Endodermal cell (in vitro differentiated cells): ENCODE results near the gene CCDC102A. TPM values are rescaled to one million over a fixed set of nuclear protein-coding genes. Genes with fewer than 3 reads are reported as not detected.
A peak's percentile ranks its signal among the peaks of the same experiment; 100 is the strongest.

ENCODE experiments used
- DNase-seq: peaks from one replicate; pipeline ENCODE4 v3.0.0-alpha.2; 2017
- H3K27ac ChIP-seq: 2 replicates; pipeline ENCODE4 v1.5.1; 2013; ENCODE audit warnings: mild to moderate bottlenecking, low read depth, low read length, moderate library complexity
- H3K27me3 ChIP-seq: 2 replicates; pipeline ENCODE4 v1.6.1; 2013; ENCODE audit warnings: mild to moderate bottlenecking, low read length, moderate library complexity; ENCODE audit not compliant: insufficient read depth, control insufficient read depth, poor library complexity, severe bottlenecking
- H3K36me3 ChIP-seq: 2 replicates; pipeline ENCODE4 v1.7.0; 2013; ENCODE audit warnings: mild to moderate bottlenecking, low read length, moderate library complexity; ENCODE audit not compliant: control insufficient read depth, insufficient read depth
- H3K4me1 ChIP-seq: one replicate; pipeline ENCODE4 v1.7.0; 2013; ENCODE audit warnings: low read length; ENCODE audit not compliant: control insufficient read depth, insufficient read depth
- H3K4me3 ChIP-seq: 2 replicates; pipeline ENCODE4 v1.5.1; 2013; ENCODE audit warnings: mild to moderate bottlenecking, low read length, moderate library complexity
- H3K9ac ChIP-seq: 2 replicates; pipeline ENCODE4 v1.6.1; 2013; ENCODE audit warnings: mild to moderate bottlenecking, low read length, moderate library complexity; ENCODE audit not compliant: poor library complexity, severe bottlenecking; ENCODE audit errors: extremely low read depth
- H3K9me3 ChIP-seq: 2 replicates; pipeline ENCODE4 v1.6.1; 2013; ENCODE audit warnings: mild to moderate bottlenecking, low read length, moderate library complexity; ENCODE audit not compliant: control insufficient read depth
- H3K27ac Mint-ChIP-seq: 2 replicates; pipeline ENCODE4 v1.8.0; 2020; ENCODE audit warnings: mixed read lengths
- H3K27me3 Mint-ChIP-seq: 2 replicates; pipeline ENCODE4 v1.8.0; 2021; ENCODE audit warnings: mild to moderate bottlenecking, mixed read lengths; ENCODE audit not compliant: insufficient read depth
- H3K36me3 Mint-ChIP-seq: 2 replicates; pipeline ENCODE4 v1.8.0; 2020; ENCODE audit warnings: low read depth, mixed read lengths
- H3K4me1 Mint-ChIP-seq: 2 replicates; pipeline ENCODE4 v1.8.0; 2020; ENCODE audit warnings: mixed read lengths
- H3K4me3 Mint-ChIP-seq: 2 replicates; pipeline ENCODE4 v1.8.0; 2020; ENCODE audit warnings: mild to moderate bottlenecking, moderate library complexity, mixed read lengths
- H3K9me3 Mint-ChIP-seq: 2 replicates; pipeline ENCODE4 v1.8.0; 2020; ENCODE audit warnings: mild to moderate bottlenecking, mixed read lengths
- WGBS, 2 experiments: methylation state at CpG; one replicate each; pipeline versions ENCODE4 v1.1.5 to v1.1.7; 2013; ENCODE audit warnings: missing lambda C conversion rate in 2 of 2, mixed read lengths in 1 of 2; ENCODE audit not compliant: insufficient coverage in 1 of 2, insufficient read length in 1 of 2; 5-methylcytosine and 5-hydroxymethylcytosine counted together
- total RNA-seq, 2 donors: library from RNA; stranded (reverse); fragmentation: NEBNext Ultra II Directional in 1 of 2; extraction: Animal tissue kit (Norgen Biotek cat#: 25700) in 1 of 2; gene quantifications; 2 replicates in 1 of 2; 3 replicates in 1 of 2; pipeline ENCODE4 v1.2.1, GENCODE V29; 2021
- TF ChIP-seq, protein P1 (sequence below): fragments of 200-600 bp; sonication (generic); conservative IDR thresholded peaks from 2 replicates; pipeline ENCODE4 v1.5.0; 2021; ENCODE audit warnings: antibody characterized with exemption, mild to moderate bottlenecking

CCDC102A gene
- total RNA-seq, 2 donors from 2014 or later: 6.7 to 9.8 TPM

GRCh38 chr16:57537581-57538234 lies 1.3 kb upstream of the CCDC102A start:
- H3K4me1 ChIP-seq: no peaks in the 10 kb centered on the region
- H3K4me1 Mint-ChIP-seq: peaks cover 30% of the 10 kb centered on the region
- H3K9ac ChIP-seq: no peak overlapping the region
- no peaks in the 10 kb centered on the region for H3K9me3 ChIP-seq
- TF ChIP-seq, protein P1, sequence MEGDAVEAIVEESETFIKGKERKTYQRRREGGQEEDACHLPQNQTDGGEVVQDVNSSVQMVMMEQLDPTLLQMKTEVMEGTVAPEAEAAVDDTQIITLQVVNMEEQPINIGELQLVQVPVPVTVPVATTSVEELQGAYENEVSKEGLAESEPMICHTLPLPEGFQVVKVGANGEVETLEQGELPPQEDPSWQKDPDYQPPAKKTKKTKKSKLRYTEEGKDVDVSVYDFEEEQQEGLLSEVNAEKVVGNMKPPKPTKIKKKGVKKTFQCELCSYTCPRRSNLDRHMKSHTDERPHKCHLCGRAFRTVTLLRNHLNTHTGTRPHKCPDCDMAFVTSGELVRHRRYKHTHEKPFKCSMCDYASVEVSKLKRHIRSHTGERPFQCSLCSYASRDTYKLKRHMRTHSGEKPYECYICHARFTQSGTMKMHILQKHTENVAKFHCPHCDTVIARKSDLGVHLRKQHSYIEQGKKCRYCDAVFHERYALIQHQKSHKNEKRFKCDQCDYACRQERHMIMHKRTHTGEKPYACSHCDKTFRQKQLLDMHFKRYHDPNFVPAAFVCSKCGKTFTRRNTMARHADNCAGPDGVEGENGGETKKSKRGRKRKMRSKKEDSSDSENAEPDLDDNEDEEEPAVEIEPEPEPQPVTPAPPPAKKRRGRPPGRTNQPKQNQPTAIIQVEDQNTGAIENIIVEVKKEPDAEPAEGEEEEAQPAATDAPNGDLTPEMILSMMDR: no peak
- DNase-seq: peak; percentile 46
- H3K36me3 Mint-ChIP-seq: no peaks in the 10 kb centered on the region
- peaks cover 30% of the 10 kb centered on the region for H3K27me3 Mint-ChIP-seq
- H3K36me3 ChIP-seq: no peaks in the 10 kb centered on the region
- H3K27ac ChIP-seq: no peak overlapping the region
- H3K4me3 Mint-ChIP-seq: peak overlapping the region; percentile 67
- 60 to 73% methylated on average over 9 to 10 of the region's 10 CpGs for WGBS, 2 experiments
- no peaks in the 10 kb centered on the region for H3K27me3 ChIP-seq
- H3K9me3 Mint-ChIP-seq: no peaks in the 10 kb centered on the region
- no peak overlapping the region for H3K27ac Mint-ChIP-seq
- no peak overlapping the region for H3K4me3 ChIP-seq

DNA sequence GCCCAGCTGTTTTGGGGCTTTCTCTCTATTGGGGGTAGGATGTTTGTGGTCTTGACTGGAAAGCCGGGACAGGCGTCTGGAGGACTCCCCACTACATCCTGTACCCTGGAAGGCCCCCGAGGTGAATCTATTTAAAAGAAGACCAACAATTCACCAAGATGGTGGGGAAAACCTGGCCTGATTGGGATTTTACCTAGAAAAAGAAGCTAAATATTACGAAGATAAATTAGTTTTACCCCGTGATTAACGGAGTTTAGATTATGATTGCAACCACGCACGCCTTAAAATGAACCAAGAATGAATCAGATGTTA lies 779 bp upstream of the CCDC102A start:
- Histone ChIP-seq H3K36me3 (no peaks in the 10 kb centered on the region), H3K27me3 (no peaks in the 10 kb centered on the region), H3K9me3 (no peaks in the 10 kb centered on the region), H3K27ac (no peak overlapping the region), H3K4me1 (no peaks in the 10 kb centered on the region), H3K4me3 (peak overlapping the region; percentile 74), H3K9ac (no peak overlapping the region)
- Mint-ChIP-seq H3K36me3 (no peaks in the 10 kb centered on the region), H3K9me3 (no peaks in the 10 kb centered on the region), H3K27ac (peak overlapping the region; percentile 87), H3K4me1 (peaks cover 35% of the 10 kb centered on the region), H3K27me3 (peaks cover 24% of the 10 kb centered on the region), H3K4me3 (peak overlapping the region; percentile 67)
- no peak for DNase-seq
- TF ChIP-seq, protein P1: no peak
- WGBS, 2 experiments: 42 to 59% methylated on average over 5 to 8 of the region's 8 CpGs

GRCh38 chr16:57535680-57536305 lies 578 bp downstream of the CCDC102A start:
- H3K9me3 ChIP-seq: no peaks in the 10 kb centered on the region
- Mint-ChIP-seq H3K27ac (peak overlapping the region; percentile 87), H3K9me3 (no peaks in the 10 kb centered on the region), H3K4me3 (peak overlapping the region; percentile 67), H3K27me3 (peaks cover 30% of the 10 kb centered on the region), H3K36me3 (peaks cover 4% of the 10 kb centered on the region), H3K4me1 (peaks cover 44% of the 10 kb centered on the region)
- H3K4me1 ChIP-seq: no peaks in the 10 kb centered on the region
- 2% methylated on average over 39 of the region's 50 CpGs; no CpG with 5 or more reads in 1 of the 2 experiments for WGBS, 2 experiments
- TF ChIP-seq, protein P1: peak; percentile 54
- peak overlapping the region; percentile 86 for H3K4me3 ChIP-seq
- H3K27me3 ChIP-seq: no peaks in the 10 kb centered on the region
- no peaks in the 10 kb centered on the region for H3K36me3 ChIP-seq
- peak overlapping the region; percentile 67 for H3K9ac ChIP-seq
- peak; percentile 98 for DNase-seq
- peak overlapping the region; percentile 84 for H3K27ac ChIP-seq
